HepG2 (cell line): ENCODE measurements around the gene TMEM9. TPM values are rescaled to one million over a fixed set of nuclear protein-coding genes. Genes with fewer than 3 reads are reported as not detected.

ENCODE experiments used
- GABPA ChIP-seq, 2 experiments: IDR thresholded peaks; 2 replicates each; pipeline ENCODE4 v1.6.1; 2011 to 2016; ENCODE audit warnings: low read depth in 2 of 2, low read length in 1 of 2, missing biosample characterization in 1 of 2, missing genetic modification characterization in 1 of 2
- HDAC2 ChIP-seq: sonication (generic); formaldehyde crosslinking; IDR thresholded peaks from 2 replicates; pipeline ENCODE4 v1.4.0; 2020; ENCODE audit warnings: missing genetic modification reagents
- HNRNPLL ChIP-seq: fragments of 200-400 bp; formaldehyde crosslinking; IDR thresholded peaks from 2 replicates; pipeline ENCODE4 v1.6.1; 2017; ENCODE audit warnings: mild to moderate bottlenecking, low read depth, low read length; ENCODE audit not compliant: poor library complexity, severe bottlenecking
- HOXA5 ChIP-seq: sonication (generic); formaldehyde crosslinking; IDR thresholded peaks from 2 replicates; pipeline ENCODE4 v1.4.0; 2020; ENCODE audit warnings: missing genetic modification reagents
- MED8 ChIP-seq: sonication (generic); formaldehyde crosslinking; IDR thresholded peaks from 2 replicates; pipeline ENCODE4 v1.8.1; 2023; ENCODE audit warnings: mild to moderate bottlenecking, missing genetic modification reagents; ENCODE audit not compliant: insufficient replicate concordance
- MZF1 ChIP-seq: sonication (generic); formaldehyde crosslinking; IDR thresholded peaks from 2 replicates; pipeline ENCODE4 v1.8.1; 2023; ENCODE audit warnings: mild to moderate bottlenecking, missing genetic modification reagents, borderline replicate concordance
- NAIF1 ChIP-seq: sonication (generic); formaldehyde crosslinking; IDR thresholded peaks from 2 replicates; pipeline ENCODE4 v1.5.0; 2020; ENCODE audit warnings: mild to moderate bottlenecking, missing genetic modification reagents, borderline replicate concordance
- SMARCE1 ChIP-seq: fragments of 450-650 bp; IDR thresholded peaks from 2 replicates; pipeline ENCODE4 v1.6.1; 2017; ENCODE audit warnings: borderline replicate concordance
- THAP8 ChIP-seq: sonication (generic); formaldehyde crosslinking; IDR thresholded peaks from 2 replicates; pipeline ENCODE4 v1.5.1; 2020; ENCODE audit warnings: missing genetic modification reagents, mild to moderate bottlenecking, borderline replicate concordance
- ZFP36L1 ChIP-seq: sonication (generic); formaldehyde crosslinking; IDR thresholded peaks from 2 replicates; pipeline ENCODE4 v1.8.0; 2022; ENCODE audit warnings: mild to moderate bottlenecking, missing genetic modification reagents, moderate library complexity
- ZFX ChIP-seq: sonication (generic); formaldehyde crosslinking; IDR thresholded peaks from 2 replicates; pipeline ENCODE4 v1.4.0; 2020; ENCODE audit warnings: mild to moderate bottlenecking, low read depth, missing genetic modification reagents, moderate library complexity
- ZNF251 ChIP-seq: sonication (generic); formaldehyde crosslinking; IDR thresholded peaks from 2 replicates; pipeline ENCODE4 v1.9.0; 2021; ENCODE audit warnings: mild to moderate bottlenecking, missing genetic modification reagents
- ZNF326 ChIP-seq: sonication (generic); formaldehyde crosslinking; IDR thresholded peaks from 2 replicates; pipeline ENCODE4 v1.4.0; 2020; ENCODE audit warnings: missing genetic modification reagents, borderline replicate concordance
- ZNF83 ChIP-seq: sonication (generic); formaldehyde crosslinking; IDR thresholded peaks from 2 replicates; pipeline ENCODE4 v1.4.0; 2020; ENCODE audit warnings: missing genetic modification reagents, mild to moderate bottlenecking, borderline replicate concordance
- polyA plus RNA-seq, 8 experiments: library from polyadenylated mRNA; depleted of rRNA in 3 of 8; stranded (reverse) in 7 of 8; unstranded in 1 of 8; fragments of >200 nt; fragmentation: Illumina TruSeq in 4 of 8; extraction: Trizol in 4 of 8; gene quantifications; 2 replicates each; pipeline versions ENCODE4 v1.2.1 to v1.2.3, GENCODE V29; 2011 to 2016; ENCODE audit warnings: low read depth in 4 of 8, missing spikeins in 1 of 8, mixed read lengths in 1 of 8; ENCODE audit not compliant: insufficient read depth in 1 of 8
- total RNA-seq, 5 experiments: library from RNA; depleted of rRNA; stranded (reverse); fragments of >200 nt; fragmentation: Illumina TruSeq; extraction: Trizol; gene quantifications; 2 replicates each; pipeline ENCODE4 v1.2.3, GENCODE V29; 2016; ENCODE audit warnings: low read depth in 1 of 5
- TF ChIP-seq, protein P1 (sequence below): sonication (generic); formaldehyde crosslinking; IDR thresholded peaks from 2 replicates; pipeline ENCODE4 v1.4.0; 2020; ENCODE audit warnings: mild to moderate bottlenecking, missing genetic modification reagents, borderline replicate concordance
- TF ChIP-seq, protein P2 (sequence below): sonication (generic); formaldehyde crosslinking; IDR thresholded peaks from 2 replicates; pipeline ENCODE4 v1.5.0; 2020; ENCODE audit warnings: missing genetic modification reagents, mild to moderate bottlenecking, borderline replicate concordance
- TF ChIP-seq, protein P3 (sequence below): sonication (generic); formaldehyde crosslinking; IDR thresholded peaks from 2 replicates; pipeline ENCODE4; 2020; ENCODE audit warnings: missing genetic modification reagents, mild to moderate bottlenecking, borderline replicate concordance
- TF ChIP-seq, protein P4 (sequence below): sonication (generic); formaldehyde crosslinking; IDR thresholded peaks from 2 replicates; pipeline ENCODE4 v1.5.0; 2020; ENCODE audit warnings: missing genetic modification reagents

The TMEM9 gene
- total and polyA plus RNA-seq, 2 of the 13 experiments (the other 11 are each of a cell fraction or from before 2014, with no cell fraction given): 60.9 to 102 TPM

DNA sequence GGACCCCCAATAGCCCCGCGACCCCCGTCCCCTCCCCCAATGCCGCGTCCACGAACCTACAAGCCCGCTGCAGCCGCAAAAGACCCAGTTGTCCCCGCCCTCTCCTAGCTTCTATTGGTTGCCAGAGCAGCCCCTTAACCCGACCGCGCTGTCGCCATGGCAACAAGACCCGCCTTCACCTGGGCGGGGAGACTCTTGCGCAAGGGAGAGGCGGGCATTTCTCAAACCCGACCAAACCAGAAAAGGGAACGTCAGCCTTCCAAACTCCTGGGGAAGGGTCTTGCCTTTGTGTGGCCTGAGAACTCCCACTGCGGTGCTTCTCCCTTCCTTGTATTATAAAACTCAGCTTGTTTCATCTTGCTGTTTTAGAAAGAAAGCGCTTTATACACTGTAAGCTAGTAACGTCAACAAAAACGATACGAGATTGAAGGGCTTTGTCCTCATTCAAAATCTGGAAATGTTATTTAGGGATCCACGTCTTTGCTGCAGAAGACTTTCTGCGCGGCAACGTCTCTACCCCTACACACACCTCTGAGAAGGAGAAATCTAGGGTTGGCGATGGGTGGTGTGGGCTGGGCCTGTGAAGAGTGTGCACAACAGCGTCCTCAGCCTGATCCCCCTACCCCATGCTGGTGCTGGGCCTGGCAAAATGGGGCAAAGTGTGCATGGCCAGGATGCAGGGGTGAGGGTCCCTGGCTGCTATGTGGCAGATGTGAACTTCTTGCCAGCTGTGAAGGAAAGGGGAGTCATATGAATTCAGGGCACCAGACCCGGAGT is at the start of gene TMEM9 (continued):
- TF ChIP-seq, protein P1, sequence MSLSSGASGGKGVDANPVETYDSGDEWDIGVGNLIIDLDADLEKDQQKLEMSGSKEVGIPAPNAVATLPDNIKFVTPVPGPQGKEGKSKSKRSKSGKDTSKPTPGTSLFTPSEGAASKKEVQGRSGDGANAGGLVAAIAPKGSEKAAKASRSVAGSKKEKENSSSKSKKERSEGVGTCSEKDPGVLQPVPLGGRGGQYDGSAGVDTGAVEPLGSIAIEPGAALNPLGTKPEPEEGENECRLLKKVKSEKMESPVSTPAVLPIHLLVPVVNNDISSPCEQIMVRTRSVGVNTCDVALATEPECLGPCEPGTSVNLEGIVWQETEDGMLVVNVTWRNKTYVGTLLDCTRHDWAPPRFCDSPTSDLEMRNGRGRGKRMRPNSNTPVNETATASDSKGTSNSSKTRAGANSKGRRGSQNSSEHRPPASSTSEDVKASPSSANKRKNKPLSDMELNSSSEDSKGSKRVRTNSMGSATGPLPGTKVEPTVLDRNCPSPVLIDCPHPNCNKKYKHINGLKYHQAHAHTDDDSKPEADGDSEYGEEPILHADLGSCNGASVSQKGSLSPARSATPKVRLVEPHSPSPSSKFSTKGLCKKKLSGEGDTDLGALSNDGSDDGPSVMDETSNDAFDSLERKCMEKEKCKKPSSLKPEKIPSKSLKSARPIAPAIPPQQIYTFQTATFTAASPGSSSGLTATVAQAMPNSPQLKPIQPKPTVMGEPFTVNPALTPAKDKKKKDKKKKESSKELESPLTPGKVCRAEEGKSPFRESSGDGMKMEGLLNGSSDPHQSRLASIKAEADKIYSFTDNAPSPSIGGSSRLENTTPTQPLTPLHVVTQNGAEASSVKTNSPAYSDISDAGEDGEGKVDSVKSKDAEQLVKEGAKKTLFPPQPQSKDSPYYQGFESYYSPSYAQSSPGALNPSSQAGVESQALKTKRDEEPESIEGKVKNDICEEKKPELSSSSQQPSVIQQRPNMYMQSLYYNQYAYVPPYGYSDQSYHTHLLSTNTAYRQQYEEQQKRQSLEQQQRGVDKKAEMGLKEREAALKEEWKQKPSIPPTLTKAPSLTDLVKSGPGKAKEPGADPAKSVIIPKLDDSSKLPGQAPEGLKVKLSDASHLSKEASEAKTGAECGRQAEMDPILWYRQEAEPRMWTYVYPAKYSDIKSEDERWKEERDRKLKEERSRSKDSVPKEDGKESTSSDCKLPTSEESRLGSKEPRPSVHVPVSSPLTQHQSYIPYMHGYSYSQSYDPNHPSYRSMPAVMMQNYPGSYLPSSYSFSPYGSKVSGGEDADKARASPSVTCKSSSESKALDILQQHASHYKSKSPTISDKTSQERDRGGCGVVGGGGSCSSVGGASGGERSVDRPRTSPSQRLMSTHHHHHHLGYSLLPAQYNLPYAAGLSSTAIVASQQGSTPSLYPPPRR (CRISPR knock-in tag): no peak
- TF ChIP-seq, protein P2, sequence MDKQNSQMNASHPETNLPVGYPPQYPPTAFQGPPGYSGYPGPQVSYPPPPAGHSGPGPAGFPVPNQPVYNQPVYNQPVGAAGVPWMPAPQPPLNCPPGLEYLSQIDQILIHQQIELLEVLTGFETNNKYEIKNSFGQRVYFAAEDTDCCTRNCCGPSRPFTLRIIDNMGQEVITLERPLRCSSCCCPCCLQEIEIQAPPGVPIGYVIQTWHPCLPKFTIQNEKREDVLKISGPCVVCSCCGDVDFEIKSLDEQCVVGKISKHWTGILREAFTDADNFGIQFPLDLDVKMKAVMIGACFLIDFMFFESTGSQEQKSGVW: no peak
- TF ChIP-seq, protein P3, sequence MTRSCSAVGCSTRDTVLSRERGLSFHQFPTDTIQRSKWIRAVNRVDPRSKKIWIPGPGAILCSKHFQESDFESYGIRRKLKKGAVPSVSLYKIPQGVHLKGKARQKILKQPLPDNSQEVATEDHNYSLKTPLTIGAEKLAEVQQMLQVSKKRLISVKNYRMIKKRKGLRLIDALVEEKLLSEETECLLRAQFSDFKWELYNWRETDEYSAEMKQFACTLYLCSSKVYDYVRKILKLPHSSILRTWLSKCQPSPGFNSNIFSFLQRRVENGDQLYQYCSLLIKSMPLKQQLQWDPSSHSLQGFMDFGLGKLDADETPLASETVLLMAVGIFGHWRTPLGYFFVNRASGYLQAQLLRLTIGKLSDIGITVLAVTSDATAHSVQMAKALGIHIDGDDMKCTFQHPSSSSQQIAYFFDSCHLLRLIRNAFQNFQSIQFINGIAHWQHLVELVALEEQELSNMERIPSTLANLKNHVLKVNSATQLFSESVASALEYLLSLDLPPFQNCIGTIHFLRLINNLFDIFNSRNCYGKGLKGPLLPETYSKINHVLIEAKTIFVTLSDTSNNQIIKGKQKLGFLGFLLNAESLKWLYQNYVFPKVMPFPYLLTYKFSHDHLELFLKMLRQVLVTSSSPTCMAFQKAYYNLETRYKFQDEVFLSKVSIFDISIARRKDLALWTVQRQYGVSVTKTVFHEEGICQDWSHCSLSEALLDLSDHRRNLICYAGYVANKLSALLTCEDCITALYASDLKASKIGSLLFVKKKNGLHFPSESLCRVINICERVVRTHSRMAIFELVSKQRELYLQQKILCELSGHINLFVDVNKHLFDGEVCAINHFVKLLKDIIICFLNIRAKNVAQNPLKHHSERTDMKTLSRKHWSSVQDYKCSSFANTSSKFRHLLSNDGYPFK: no peak
- TF ChIP-seq ZFX (CRISPR knock-in tag): no peak; the same call in none of the 2 replicates
- TF ChIP-seq NAIF1 (CRISPR knock-in tag): no peak
- 0 out of 2 replicates have a peak, but pooled peaks have one; percentile 47 for TF ChIP-seq HOXA5 (CRISPR knock-in tag)
- TF ChIP-seq MED8 (CRISPR knock-in tag): no peak
- TF ChIP-seq ZNF251 (CRISPR knock-in tag): no peak
- no peak for TF ChIP-seq HDAC2 (CRISPR knock-in tag)
- no peak for TF ChIP-seq ZNF83 (CRISPR knock-in tag)
- TF ChIP-seq ZNF326: no peak
- TF ChIP-seq, protein P4, sequence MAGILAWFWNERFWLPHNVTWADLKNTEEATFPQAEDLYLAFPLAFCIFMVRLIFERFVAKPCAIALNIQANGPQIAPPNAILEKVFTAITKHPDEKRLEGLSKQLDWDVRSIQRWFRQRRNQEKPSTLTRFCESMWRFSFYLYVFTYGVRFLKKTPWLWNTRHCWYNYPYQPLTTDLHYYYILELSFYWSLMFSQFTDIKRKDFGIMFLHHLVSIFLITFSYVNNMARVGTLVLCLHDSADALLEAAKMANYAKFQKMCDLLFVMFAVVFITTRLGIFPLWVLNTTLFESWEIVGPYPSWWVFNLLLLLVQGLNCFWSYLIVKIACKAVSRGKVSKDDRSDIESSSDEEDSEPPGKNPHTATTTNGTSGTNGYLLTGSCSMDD: no peak
- TF ChIP-seq SMARCE1: no peak
- peak; percentile 96 for TF ChIP-seq HNRNPLL
- TF ChIP-seq GABPA (IDR thresholded peaks at IDR 0.05; ENCODE audit: low read depth, low read length): no peak
- no peak; the same call in 1 of the 2 replicates for TF ChIP-seq GABPA (CRISPR knock-in tag; IDR thresholded peaks at IDR 0.05; ENCODE audit: low read depth)
- TF ChIP-seq THAP8: no peak
- TF ChIP-seq MZF1 (CRISPR knock-in tag): no peak
- no peak for TF ChIP-seq ZFP36L1 (CRISPR knock-in tag)
